Smooth muscle cell (in vitro differentiated cells): ENCODE data around the gene METAP1D. TPM values are rescaled to one million over a fixed set of nuclear protein-coding genes. Genes with fewer than 3 reads are reported as not detected.

Source experiments
- DNase-seq: peaks from one replicate; lab custom pipeline; 2025; ENCODE audit not compliant: unreplicated experiment; lab: John Stamatoyannopoulos, UW
- H2AFZ ChIP-seq: fragments of 200-600 bp; sonication (generic); 2 replicates; pipeline ENCODE4 v1.6.0; 2016; ENCODE audit warnings: antibody characterized with exemption, low read depth, mild to moderate bottlenecking
- H3F3A ChIP-seq: fragments of 200-600 bp; sonication (generic); 2 replicates; pipeline ENCODE4 v1.6.0; 2017; ENCODE audit warnings: antibody characterized with exemption, low read depth
- H3K27ac ChIP-seq: fragments of 200-600 bp; sonication (generic); 2 replicates; pipeline ENCODE4 v1.5.1; 2016; ENCODE audit warnings: low read depth, mild to moderate bottlenecking
- H3K27me3 ChIP-seq: fragments of 200-600 bp; sonication (generic); 2 replicates; pipeline ENCODE4 v1.6.1; 2016; ENCODE audit warnings: low read depth, mild to moderate bottlenecking
- H3K36me3 ChIP-seq: fragments of 200-600 bp; sonication (generic); 2 replicates; pipeline ENCODE4 v1.5.1; 2016; ENCODE audit warnings: low read depth
- H3K4me1 ChIP-seq: fragments of 200-600 bp; sonication (generic); 2 replicates; pipeline ENCODE4 v1.5.1; 2016; ENCODE audit warnings: low read depth
- H3K4me2 ChIP-seq: fragments of 200-600 bp; sonication (generic); 2 replicates; pipeline ENCODE4 v1.6.0; 2016; ENCODE audit warnings: mild to moderate bottlenecking
- H3K4me3 ChIP-seq: fragments of 200-600 bp; sonication (generic); 2 replicates; pipeline ENCODE4 v1.5.1; 2016; ENCODE audit warnings: mild to moderate bottlenecking
- H3K79me2 ChIP-seq: fragments of 200-600 bp; sonication (generic); 2 replicates; pipeline ENCODE4 v1.6.0; 2016; ENCODE audit warnings: low read depth, mild to moderate bottlenecking
- H3K9ac ChIP-seq: fragments of 200-600 bp; sonication (generic); 2 replicates; pipeline ENCODE4 v1.6.0; 2016; ENCODE audit warnings: low read depth
- H3K9me3 ChIP-seq: fragments of 200-600 bp; sonication (generic); replicated peaks from 2 replicates; pipeline ENCODE4 v1.5.1; 2016; ENCODE audit warnings: low read depth
- H4K20me1 ChIP-seq: fragments of 200-600 bp; sonication (generic); 2 replicates; pipeline ENCODE4 v1.6.0; 2016; ENCODE audit warnings: low read depth
- WGBS: methylation state at CpG from one replicate; pipeline ENCODE4 v1.1.7; 2016; ENCODE audit warnings: low lambda C conversion rate; 5-methylcytosine and 5-hydroxymethylcytosine counted together
- polyA plus RNA-seq: library from polyadenylated mRNA; unstranded; fragments of >200 nt; fragmentation: Nextera tagmentation; extraction: Ambion mirVana; gene quantifications from 2 replicates; pipeline ENCODE4 v1.2.1, GENCODE V29; 2016
- total RNA-seq: library from RNA; depleted of rRNA; stranded (reverse); fragments of >200 nt; gene quantifications from 2 replicates; pipeline ENCODE4 v1.2.3, GENCODE V29; 2014
- TF ChIP-seq, protein P1 (sequence below): fragments of 200-600 bp; sonication (generic); IDR thresholded peaks from 2 replicates; pipeline ENCODE4 v1.5.1; 2017; ENCODE audit warnings: borderline replicate concordance, mild to moderate bottlenecking, antibody characterized with exemption; ENCODE audit not compliant: insufficient read depth, poor library complexity, severe bottlenecking

The METAP1D gene
- total and polyA plus RNA-seq, 2 experiments from 2014 or later: 5.9 to 7.5 TPM

DNA sequence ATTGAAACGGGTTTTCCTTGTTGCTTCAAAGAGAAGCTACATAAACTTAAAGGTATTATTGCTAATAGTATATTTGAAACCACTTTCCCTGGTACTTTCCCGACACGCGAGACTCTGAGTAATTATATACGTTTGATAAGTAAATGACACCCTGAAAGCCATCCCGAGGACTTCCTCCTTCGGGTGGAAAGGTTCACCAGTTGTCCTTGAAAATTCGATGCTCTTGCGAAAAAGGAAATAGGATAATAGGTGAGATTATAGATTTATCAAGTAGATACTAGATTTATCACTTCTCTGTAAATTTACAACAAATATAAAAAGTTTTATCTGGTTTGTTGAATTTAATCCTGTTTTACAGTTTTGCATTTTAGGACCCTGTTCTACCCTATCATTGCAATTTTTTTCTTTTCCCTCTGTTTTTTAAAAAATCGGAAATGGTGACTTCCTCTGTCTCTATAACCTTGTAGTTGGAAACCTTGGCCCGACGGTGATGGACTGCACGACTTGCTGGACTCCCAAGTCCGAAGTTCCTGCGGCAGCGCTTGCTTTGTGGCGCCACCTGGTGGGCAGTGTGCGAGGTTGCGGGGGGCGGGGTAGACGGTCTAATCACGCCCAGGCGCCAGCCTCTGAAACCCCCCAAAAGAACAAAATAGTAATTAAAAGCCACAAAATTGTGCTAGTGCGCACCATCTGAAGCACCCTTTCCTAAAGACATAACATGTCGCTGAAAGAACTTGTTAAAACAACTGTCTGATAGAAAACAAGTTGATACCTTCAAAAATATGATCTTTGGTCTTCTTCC is 103.9 kb downstream of the METAP1D start:
- no peaks in the 10 kb centered on the region for H3K36me3 ChIP-seq
- H2AFZ ChIP-seq: no peak overlapping the region
- peak overlapping the region; percentile 97 for H3K4me2 ChIP-seq
- peaks cover 8% of the 10 kb centered on the region for H4K20me1 ChIP-seq
- no peak overlapping the region for H3K9ac ChIP-seq
- 5% methylated on average over 25 of the region's 25 CpGs for WGBS
- H3K27ac ChIP-seq: no peak overlapping the region
- peaks cover 91% of the 10 kb centered on the region for H3K27me3 ChIP-seq
- peak overlapping the region; percentile 68 for H3K4me3 ChIP-seq
- peak; percentile 71 for DNase-seq
- TF ChIP-seq, protein P1, sequence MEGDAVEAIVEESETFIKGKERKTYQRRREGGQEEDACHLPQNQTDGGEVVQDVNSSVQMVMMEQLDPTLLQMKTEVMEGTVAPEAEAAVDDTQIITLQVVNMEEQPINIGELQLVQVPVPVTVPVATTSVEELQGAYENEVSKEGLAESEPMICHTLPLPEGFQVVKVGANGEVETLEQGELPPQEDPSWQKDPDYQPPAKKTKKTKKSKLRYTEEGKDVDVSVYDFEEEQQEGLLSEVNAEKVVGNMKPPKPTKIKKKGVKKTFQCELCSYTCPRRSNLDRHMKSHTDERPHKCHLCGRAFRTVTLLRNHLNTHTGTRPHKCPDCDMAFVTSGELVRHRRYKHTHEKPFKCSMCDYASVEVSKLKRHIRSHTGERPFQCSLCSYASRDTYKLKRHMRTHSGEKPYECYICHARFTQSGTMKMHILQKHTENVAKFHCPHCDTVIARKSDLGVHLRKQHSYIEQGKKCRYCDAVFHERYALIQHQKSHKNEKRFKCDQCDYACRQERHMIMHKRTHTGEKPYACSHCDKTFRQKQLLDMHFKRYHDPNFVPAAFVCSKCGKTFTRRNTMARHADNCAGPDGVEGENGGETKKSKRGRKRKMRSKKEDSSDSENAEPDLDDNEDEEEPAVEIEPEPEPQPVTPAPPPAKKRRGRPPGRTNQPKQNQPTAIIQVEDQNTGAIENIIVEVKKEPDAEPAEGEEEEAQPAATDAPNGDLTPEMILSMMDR: peak; percentile 96
- peaks cover 7% of the 10 kb centered on the region for H3F3A ChIP-seq
- peaks cover 38% of the 10 kb centered on the region for H3K4me1 ChIP-seq
- no peaks in the 10 kb centered on the region for H3K9me3 ChIP-seq
- H3K79me2 ChIP-seq: peaks cover 5% of the 10 kb centered on the region

GRCh38 chr2:172105471-172106107 is 105.8 kb downstream of the METAP1D start:
- peak overlapping the region; percentile 57 for H2AFZ ChIP-seq
- no peak for DNase-seq
- TF ChIP-seq, protein P1: no peak
- peaks cover 8% of the 10 kb centered on the region for H4K20me1 ChIP-seq
- H3K27ac ChIP-seq: no peak overlapping the region
- no peaks in the 10 kb centered on the region for H3K79me2 ChIP-seq
- H3K4me2 ChIP-seq: peak overlapping the region; percentile 83
- H3K4me1 ChIP-seq: peaks cover 25% of the 10 kb centered on the region
- 17% methylated on average over 23 of the region's 23 CpGs for WGBS
- no peaks in the 10 kb centered on the region for H3K9me3 ChIP-seq
- H3K9ac ChIP-seq: no peak overlapping the region
- H3K27me3 ChIP-seq: peaks cover 92% of the 10 kb centered on the region
- peak overlapping the region; percentile 45 for H3K4me3 ChIP-seq
- H3F3A ChIP-seq: no peaks in the 10 kb centered on the region
- no peaks in the 10 kb centered on the region for H3K36me3 ChIP-seq

GRCh38 chr2:172106108-172106961 is 106.6 kb downstream of the METAP1D start:
- Histone ChIP-seq H2AFZ (peak overlapping the region; percentile 57), H3K79me2 (no peaks in the 10 kb centered on the region), H3K9ac (no peak overlapping the region), H3K4me2 (peak overlapping the region; percentile 83), H3K36me3 (no peaks in the 10 kb centered on the region), H4K20me1 (peaks cover 1% of the 10 kb centered on the region), H3K27ac (no peak overlapping the region), H3K4me3 (peak overlapping the region; percentile 45), H3K27me3 (peaks cover 85% of the 10 kb centered on the region), H3K9me3 (no peaks in the 10 kb centered on the region), H3F3A (no peaks in the 10 kb centered on the region), H3K4me1 (peaks cover 17% of the 10 kb centered on the region)
- WGBS: 7% methylated on average over 44 of the region's 44 CpGs
- TF ChIP-seq, protein P1: peak; percentile 41
- DNase-seq: no peak
